Measurements from ENCODE around the gene MRPL28. TPM values are rescaled to one million over a fixed set of nuclear protein-coding genes. Genes with fewer than 3 reads are reported as not detected.
"Not testable (repeated sequence)": the region's sequence is repeated elsewhere in the genome, so short reads cannot be mapped to it uniquely, and the experiment has no call there.

MRPL28 gene
- total RNA-seq, 6 donors from 2014 or later = 48.8 to 83.9 (median 58.4) TPM

GRCh38 chr16:337975-338575, 32.3 kb downstream of the MRPL28 start:
- TF ChIP-seq, protein P1, sequence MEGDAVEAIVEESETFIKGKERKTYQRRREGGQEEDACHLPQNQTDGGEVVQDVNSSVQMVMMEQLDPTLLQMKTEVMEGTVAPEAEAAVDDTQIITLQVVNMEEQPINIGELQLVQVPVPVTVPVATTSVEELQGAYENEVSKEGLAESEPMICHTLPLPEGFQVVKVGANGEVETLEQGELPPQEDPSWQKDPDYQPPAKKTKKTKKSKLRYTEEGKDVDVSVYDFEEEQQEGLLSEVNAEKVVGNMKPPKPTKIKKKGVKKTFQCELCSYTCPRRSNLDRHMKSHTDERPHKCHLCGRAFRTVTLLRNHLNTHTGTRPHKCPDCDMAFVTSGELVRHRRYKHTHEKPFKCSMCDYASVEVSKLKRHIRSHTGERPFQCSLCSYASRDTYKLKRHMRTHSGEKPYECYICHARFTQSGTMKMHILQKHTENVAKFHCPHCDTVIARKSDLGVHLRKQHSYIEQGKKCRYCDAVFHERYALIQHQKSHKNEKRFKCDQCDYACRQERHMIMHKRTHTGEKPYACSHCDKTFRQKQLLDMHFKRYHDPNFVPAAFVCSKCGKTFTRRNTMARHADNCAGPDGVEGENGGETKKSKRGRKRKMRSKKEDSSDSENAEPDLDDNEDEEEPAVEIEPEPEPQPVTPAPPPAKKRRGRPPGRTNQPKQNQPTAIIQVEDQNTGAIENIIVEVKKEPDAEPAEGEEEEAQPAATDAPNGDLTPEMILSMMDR (IDR thresholded peaks at IDR 0.05) = no peak
- TF ChIP-seq EP300 (IDR thresholded peaks at IDR 0.05) (no peak), POLR2AphosphoS5 (IDR thresholded peaks at IDR 0.05) (no peak)
- no peaks in the 10 kb centered on the region for H3K9me3 ChIP-seq
- H3K4me1 ChIP-seq = peaks cover 7 to 60% (median 20%) of the 10 kb centered on the region in 4 donors
- no peak overlapping the region for H3K27ac ChIP-seq
- peaks cover 0 to 4% (median 2%) of the 10 kb centered on the region in 4 donors for H3K36me3 ChIP-seq
- no peaks in the 10 kb centered on the region for H3K27me3 ChIP-seq
- DNase-seq (no peak), ATAC-seq (ENCODE audit: low FRiP score in 2 of 2) (peak in 1 of 2 donors; percentile 27)
- no peak overlapping the region for H3K4me3 ChIP-seq
- WGBS, 2 donors = 76 to 79% methylated on average over 18 to 20 of the region's 21 CpGs

- no peak overlapping the region for H3K4me3 ChIP-seq
- peaks cover 0 to 4% (median 1%) of the 10 kb centered on the region in 4 donors for H3K36me3 ChIP-seq
- peak in 1 of 2 donors; percentile 17 for ATAC-seq (ENCODE audit: low FRiP score in 2 of 2)
- TF ChIP-seq, protein P1 (IDR thresholded peaks at IDR 0.05) = no peak
- TF ChIP-seq POLR2A (IDR thresholded peaks at IDR 0.05) (no peak), POLR2AphosphoS5 (IDR thresholded peaks at IDR 0.05) (no peak), EP300 (IDR thresholded peaks at IDR 0.05) (no peak)
- H3K9me3 ChIP-seq = no peaks in the 10 kb centered on the region
- H3K27me3 ChIP-seq = no peaks in the 10 kb centered on the region
- no peak for DNase-seq
- WGBS, 2 donors = 68 to 81% methylated on average over 6 to 10 of the region's 10 CpGs
- H3K27ac ChIP-seq = no peak overlapping the region
- H3K4me1 ChIP-seq = peaks cover 7 to 58% (median 20%) of the 10 kb centered on the region in 4 donors
Observed at GRCh38 chr16:337437-337836, 32.9 kb downstream of the MRPL28 start.

- WGBS, 2 donors = 70 to 71% methylated on average over 11 of the region's 11 CpGs
- H3K4me1 ChIP-seq = peaks cover 7 to 52% (median 22%) of the 10 kb centered on the region in 4 donors
- H3K9me3 ChIP-seq = no peaks in the 10 kb centered on the region
- no peak overlapping the region for H3K4me3 ChIP-seq
- H3K36me3 ChIP-seq = peaks cover 0 to 1% (median 0%) of the 10 kb centered on the region in 4 donors
- no peaks in the 10 kb centered on the region for H3K27me3 ChIP-seq
- H3K27ac ChIP-seq = no peak overlapping the region
- ATAC-seq (ENCODE audit: low FRiP score in 2 of 2) = no peak
- TF ChIP-seq, protein P1 (IDR thresholded peaks at IDR 0.05) = no peak
- TF ChIP-seq POLR2A (IDR thresholded peaks at IDR 0.05) = no peak
- no peak for TF ChIP-seq POLR2AphosphoS5 (IDR thresholded peaks at IDR 0.05)
- TF ChIP-seq EP300 (IDR thresholded peaks at IDR 0.05) = no peak
- peak in 1 of 2 donors; percentile 72 for DNase-seq
Observed at GRCh38 chr16:336269-336668, 34.1 kb downstream of the MRPL28 start.

- 85 to 87% methylated on average over 9 to 11 of the region's 11 CpGs for WGBS, 2 donors
- H3K4me3 ChIP-seq; H3K36me3 ChIP-seq; H3K27ac ChIP-seq; ATAC-seq (ENCODE audit: low FRiP score in 2 of 2); DNase-seq; H3K9me3 ChIP-seq; H3K27me3 ChIP-seq: not testable (repeated sequence)
- peaks cover 11 to 48% (median 22%) of the 10 kb centered on the region in 4 donors for H3K4me1 ChIP-seq
Observed at GRCh38 chr16:334861-335632, 35.3 kb downstream of the MRPL28 start.

- ATAC-seq (ENCODE audit: low FRiP score in 2 of 2); H3K27me3 ChIP-seq; DNase-seq; H3K27ac ChIP-seq; H3K9me3 ChIP-seq; H3K4me3 ChIP-seq; H3K36me3 ChIP-seq: not testable (repeated sequence)
- peaks cover 8 to 40% (median 17%) of the 10 kb centered on the region in 4 donors for H3K4me1 ChIP-seq
- WGBS, 2 donors = 81 to 85% methylated on average over 5 of the region's 5 CpGs
Observed at GRCh38 chr16:334164-334832, 36.0 kb downstream of the MRPL28 start.
